ENCODE results near the gene CCDC185. TPM values are rescaled to one million over a fixed set of nuclear protein-coding genes. Genes with fewer than 3 reads are reported as not detected.

The CCDC185 gene
- total RNA-seq = not detected

GRCh38 chr1:223393275-223394214, at the start of gene CCDC185:
TSS of gene CCDC185 (plus strand) at chr1:223393415. CDS start at chr1:223393476, 61 bp downstream.
- no peak for DNase-seq (ENCODE audit: low spot score in 2 of 2)
- WGBS, 2 donors = 36 to 60% methylated on average over 32 to 73 of the region's 73 CpGs

GRCh38 chr1:223343692-223344091, 49.5 kb upstream of the CCDC185 start:
- no peak overlapping the region for H3K4me3 ChIP-seq (ENCODE audit: low read depth, poor library complexity, severe bottlenecking)
- WGBS, 2 donors = 33 to 38% methylated on average over 3 of the region's 3 CpGs
- intact Hi-C loops (cut with DNase I; ENCODE audit: low total_unique reads) = no loop called here
- peak in 1 of 2 donors; percentile 25 for DNase-seq (ENCODE audit: low spot score in 2 of 2)
- no peak for TF ChIP-seq CTCF (IDR thresholded peaks at IDR 0.05)
- no peak for TF ChIP-seq POLR2A (IDR thresholded peaks at IDR 0.05)

More at GRCh38 chr1:223393275-223394214, at the start of gene CCDC185:
- TF ChIP-seq POLR2A (IDR thresholded peaks at IDR 0.05) (no peak), CTCF (IDR thresholded peaks at IDR 0.05) (no peak)
- intact Hi-C loops (cut with DNase I; ENCODE audit: low total_unique reads) = no loop called here
- H3K4me3 ChIP-seq (ENCODE audit: low read depth, poor library complexity, severe bottlenecking) = no peak within 1 kb of the TSS

- no peak for TF ChIP-seq CTCF (IDR thresholded peaks at IDR 0.05)
- no peak for TF ChIP-seq POLR2A (IDR thresholded peaks at IDR 0.05)
- 71 to 73% methylated on average over 6 of the region's 6 CpGs for WGBS, 2 donors
- DNase-seq (ENCODE audit: low spot score in 2 of 2) = peak in 1 of 2 donors; percentile 21
- intact Hi-C loops (cut with DNase I; ENCODE audit: low total_unique reads) = no loop called here
- no peak overlapping the region for H3K4me3 ChIP-seq (ENCODE audit: low read depth, poor library complexity, severe bottlenecking)
Measured at GRCh38 chr1:223344491-223344890, 48.7 kb upstream of the CCDC185 start.

GRCh38 chr1:223345720-223346119, 47.5 kb upstream of the CCDC185 start:
- peak in 1 of 2 donors; percentile 32 for DNase-seq (ENCODE audit: low spot score in 2 of 2)
- WGBS, 2 donors = 79 to 84% methylated on average over 4 of the region's 4 CpGs
- intact Hi-C loops (cut with DNase I; ENCODE audit: low total_unique reads) = no loop called here
- TF ChIP-seq CTCF (IDR thresholded peaks at IDR 0.05) (no peak), POLR2A (IDR thresholded peaks at IDR 0.05) (no peak)
- H3K4me3 ChIP-seq (ENCODE audit: low read depth, poor library complexity, severe bottlenecking) = no peak overlapping the region

- no peak overlapping the region for H3K4me3 ChIP-seq (ENCODE audit: low read depth, poor library complexity, severe bottlenecking)
- 88 to 92% methylated on average over 4 of the region's 4 CpGs for WGBS, 2 donors
- intact Hi-C loops (cut with DNase I; ENCODE audit: low total_unique reads) = no loop called here
- TF ChIP-seq POLR2A (IDR thresholded peaks at IDR 0.05) = no peak
- TF ChIP-seq CTCF (IDR thresholded peaks at IDR 0.05) = no peak
- DNase-seq (ENCODE audit: low spot score in 2 of 2) = peak in 1 of 2 donors; percentile 49
Measured at GRCh38 chr1:223346311-223346710, 46.9 kb upstream of the CCDC185 start.

Measured in lower leg skin (tissue), 4 donors.